ENCODE measurements around the gene ITLN1.
"Not testable (repeated sequence)": the region's sequence is repeated elsewhere in the genome, so short reads cannot be mapped to it uniquely, and the experiment has no call there.

ITLN1 gene

GRCh38 chr1:160891474-160891873 is 6.5 kb upstream of the ITLN1 start:
- DNase-seq (ENCODE audit: low spot score) = no peak
- TF ChIP-seq, protein P1, sequence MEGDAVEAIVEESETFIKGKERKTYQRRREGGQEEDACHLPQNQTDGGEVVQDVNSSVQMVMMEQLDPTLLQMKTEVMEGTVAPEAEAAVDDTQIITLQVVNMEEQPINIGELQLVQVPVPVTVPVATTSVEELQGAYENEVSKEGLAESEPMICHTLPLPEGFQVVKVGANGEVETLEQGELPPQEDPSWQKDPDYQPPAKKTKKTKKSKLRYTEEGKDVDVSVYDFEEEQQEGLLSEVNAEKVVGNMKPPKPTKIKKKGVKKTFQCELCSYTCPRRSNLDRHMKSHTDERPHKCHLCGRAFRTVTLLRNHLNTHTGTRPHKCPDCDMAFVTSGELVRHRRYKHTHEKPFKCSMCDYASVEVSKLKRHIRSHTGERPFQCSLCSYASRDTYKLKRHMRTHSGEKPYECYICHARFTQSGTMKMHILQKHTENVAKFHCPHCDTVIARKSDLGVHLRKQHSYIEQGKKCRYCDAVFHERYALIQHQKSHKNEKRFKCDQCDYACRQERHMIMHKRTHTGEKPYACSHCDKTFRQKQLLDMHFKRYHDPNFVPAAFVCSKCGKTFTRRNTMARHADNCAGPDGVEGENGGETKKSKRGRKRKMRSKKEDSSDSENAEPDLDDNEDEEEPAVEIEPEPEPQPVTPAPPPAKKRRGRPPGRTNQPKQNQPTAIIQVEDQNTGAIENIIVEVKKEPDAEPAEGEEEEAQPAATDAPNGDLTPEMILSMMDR (IDR thresholded peaks at IDR 0.05; ENCODE audit: borderline replicate concordance, control extremely low read depth, extremely low read depth, insufficient read depth, missing control alignments) = no peak
- in situ Hi-C loops (cut with MboI; ENCODE audit: low sequenced_read_pairs, unreplicated experiment) = no loop called here

GRCh38 chr1:160888926-160889325 is 3.9 kb upstream of the ITLN1 start:
- TF ChIP-seq, protein P1 (IDR thresholded peaks at IDR 0.05; ENCODE audit: borderline replicate concordance, control extremely low read depth, extremely low read depth, insufficient read depth, missing control alignments) = no peak
- in situ Hi-C loops (cut with MboI; ENCODE audit: low sequenced_read_pairs, unreplicated experiment) = no loop called here
- no peak for DNase-seq (ENCODE audit: low spot score)

- DNase-seq (ENCODE audit: low spot score) = no peak
- in situ Hi-C loops (cut with MboI; ENCODE audit: low sequenced_read_pairs, unreplicated experiment) = no loop called here
- TF ChIP-seq, protein P1 (IDR thresholded peaks at IDR 0.05; ENCODE audit: borderline replicate concordance, control extremely low read depth, extremely low read depth, insufficient read depth, missing control alignments) = no peak
Observed at GRCh38 chr1:160887071-160887470, 2.1 kb upstream of the ITLN1 start.

DNA sequence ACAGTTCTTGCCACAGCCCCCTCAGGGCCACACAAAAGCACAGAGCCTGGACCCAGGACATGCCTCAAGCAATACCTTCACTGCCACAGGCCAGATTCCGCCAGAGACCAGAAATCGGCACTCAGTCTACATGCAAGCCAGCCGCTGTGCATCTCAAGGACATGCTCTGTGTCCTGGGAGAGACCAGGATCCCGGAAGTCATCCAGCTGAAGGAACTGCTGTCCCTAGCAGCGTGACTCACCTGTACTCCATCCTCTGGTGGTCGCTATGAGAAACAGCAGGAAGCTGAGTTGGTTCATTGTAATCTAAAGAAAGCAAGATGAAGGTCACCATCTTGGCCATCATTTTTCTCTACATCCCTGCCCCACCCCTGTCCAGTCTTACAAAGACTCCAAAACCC is 401 bp downstream of the ITLN1 start:
- DNase-seq (ENCODE audit: low spot score) = no peak
- TF ChIP-seq, protein P1 (IDR thresholded peaks at IDR 0.05; ENCODE audit: borderline replicate concordance, control extremely low read depth, extremely low read depth, insufficient read depth, missing control alignments) = no peak
- in situ Hi-C loops (cut with MboI; ENCODE audit: low sequenced_read_pairs, unreplicated experiment) = no loop called here

DNA sequence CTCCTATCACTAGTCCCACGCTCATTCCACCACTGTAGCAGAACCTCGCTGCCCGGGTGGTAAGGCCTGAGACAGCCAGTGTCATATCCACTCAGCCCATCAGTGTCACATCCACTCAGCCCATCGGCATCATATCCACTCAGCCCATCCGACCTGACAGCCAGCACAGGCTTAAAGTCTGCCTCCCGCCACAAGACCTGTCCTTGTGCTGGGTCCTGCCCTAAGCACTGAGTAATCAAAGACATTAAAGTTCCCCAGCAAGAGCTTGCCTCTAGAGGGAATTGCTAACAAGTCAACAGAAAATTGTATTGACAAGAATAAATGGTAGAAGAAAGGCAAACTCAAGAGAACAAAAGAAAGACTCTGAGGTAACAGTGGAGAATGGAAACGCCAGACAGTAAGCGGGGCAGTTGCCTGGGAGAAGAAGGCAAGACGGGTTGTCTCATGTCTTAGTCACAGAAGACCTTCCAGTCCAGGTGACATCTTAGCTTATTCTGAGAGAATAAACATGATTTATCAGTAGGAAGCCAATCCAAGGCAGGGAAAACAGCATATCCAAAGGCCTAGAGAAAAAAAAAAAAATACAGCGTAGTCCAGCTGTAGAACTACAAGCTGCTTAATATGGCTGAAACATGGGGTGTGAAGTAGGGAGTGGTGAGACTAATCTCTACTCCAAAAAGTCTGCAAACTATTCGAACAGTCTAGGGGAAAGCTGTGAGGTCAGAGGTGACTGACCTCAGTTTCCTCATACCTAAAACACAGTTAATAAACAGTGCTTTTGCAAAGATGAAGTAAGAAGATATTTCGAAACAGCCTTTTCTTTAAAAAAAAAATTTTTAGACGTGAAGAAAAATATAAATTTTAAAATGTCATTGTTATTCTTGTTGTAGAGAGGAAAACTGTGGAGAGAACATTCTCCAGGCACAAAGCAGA is 1.1 kb downstream of the ITLN1 start:
- no peak for DNase-seq (ENCODE audit: low spot score)
- in situ Hi-C loops (cut with MboI; ENCODE audit: low sequenced_read_pairs, unreplicated experiment) = no loop called here
- TF ChIP-seq, protein P1 (IDR thresholded peaks at IDR 0.05; ENCODE audit: borderline replicate concordance, control extremely low read depth, extremely low read depth, insufficient read depth, missing control alignments) = no peak

- TF ChIP-seq, protein P1 (IDR thresholded peaks at IDR 0.05; ENCODE audit: borderline replicate concordance, control extremely low read depth, extremely low read depth, insufficient read depth, missing control alignments) = no peak
- DNase-seq (ENCODE audit: low spot score) = no peak
Observed at GRCh38 chr1:160882582-160882981, 2.4 kb downstream of the ITLN1 start.

GRCh38 chr1:160881264-160881663 is 3.7 kb downstream of the ITLN1 start:
- DNase-seq (ENCODE audit: low spot score); in situ Hi-C loops (cut with MboI; ENCODE audit: low sequenced_read_pairs, unreplicated experiment): not testable (repeated sequence)

More at GRCh38 chr1:160882582-160882981, 2.4 kb downstream of the ITLN1 start:
- in situ Hi-C loops (cut with MboI; ENCODE audit: low sequenced_read_pairs, unreplicated experiment) = no loop called here
